ENCODE results near the gene ADGRL1.

GRCh38 chr19:14165990-14166830 is 39.8 kb downstream of the ADGRL1 start:
- no peak for TF ChIP-seq FOXK2 (IDR thresholded peaks at IDR 0.05)
- TF ChIP-seq FOXM1 (IDR thresholded peaks at IDR 0.05; ENCODE audit: borderline replicate concordance), result no peak
- TF ChIP-seq HDGF (IDR thresholded peaks at IDR 0.05; ENCODE audit: borderline replicate concordance), result no peak
- no peak for TF ChIP-seq FOXA1 (IDR thresholded peaks at IDR 0.05)
- TF ChIP-seq ARNT (IDR thresholded peaks at IDR 0.05), result no peak
- TF ChIP-seq SUZ12 (IDR thresholded peaks at IDR 0.05), result no peak
- no peak for TF ChIP-seq NFRKB (IDR thresholded peaks at IDR 0.05)
- TF ChIP-seq CTBP1 (IDR thresholded peaks at IDR 0.05; ENCODE audit: borderline replicate concordance), result no peak

Measured in HEK293T (cell line).